Measurements from ENCODE around the gene ITGB1BP2.

- TF ChIP-seq CTCF (IDR thresholded peaks at IDR 0.05): no peak
- TF ChIP-seq POLR2A (IDR thresholded peaks at IDR 0.05): no peak
These were observed 14.4 kb downstream of the ITGB1BP2 start for GRCh38 chrX:71315917-71316316.

All from testis (tissue), 2 donors.